Measurements from ENCODE around the gene RUNX1.

RUNX1 gene

GRCh38 chr21:35023396-35024070, 25.6 kb downstream of the RUNX1 start:
- Histone ChIP-seq H3K27me3 (ENCODE audit: insufficient read depth, low read depth, severe bottlenecking) (peaks cover 99% of the 10 kb centered on the region), H3K36me3 (no peaks in the 10 kb centered on the region), H3K4me3 (ENCODE audit: low read depth, low read length) (no peak overlapping the region), H3K27ac (no peak overlapping the region), H3K9me3 (ENCODE audit: severe bottlenecking) (no peaks in the 10 kb centered on the region)
- no peak for TF ChIP-seq CTCF (IDR thresholded peaks at IDR 0.05; ENCODE audit: low read depth, low read length)
- no peak for DNase-seq

- Histone ChIP-seq H3K27ac (no peak overlapping the region), H3K4me3 (ENCODE audit: low read depth, low read length) (no peak overlapping the region), H3K27me3 (ENCODE audit: insufficient read depth, low read depth, severe bottlenecking) (peaks cover 96% of the 10 kb centered on the region), H3K9me3 (ENCODE audit: severe bottlenecking) (no peaks in the 10 kb centered on the region), H3K36me3 (no peaks in the 10 kb centered on the region)
- no peak for TF ChIP-seq CTCF (IDR thresholded peaks at IDR 0.05; ENCODE audit: low read depth, low read length)
- no peak for DNase-seq
Observed at GRCh38 chr21:35021546-35021945, 27.6 kb downstream of the RUNX1 start.

- no peak overlapping the region for H3K4me3 ChIP-seq (ENCODE audit: low read depth, low read length)
- H3K27ac ChIP-seq: no peak overlapping the region
Observed at GRCh38 chr21:35020902-35021301, 28.2 kb downstream of the RUNX1 start.

GRCh38 chr21:35020436-35020835, 28.7 kb downstream of the RUNX1 start:
- Histone ChIP-seq H3K27ac (no peak overlapping the region), H3K4me3 (ENCODE audit: low read depth, low read length) (no peak overlapping the region), H3K36me3 (no peaks in the 10 kb centered on the region), H3K9me3 (ENCODE audit: severe bottlenecking) (peaks cover 3% of the 10 kb centered on the region), H3K27me3 (ENCODE audit: insufficient read depth, low read depth, severe bottlenecking) (peaks cover 96% of the 10 kb centered on the region)
- no peak for DNase-seq
- TF ChIP-seq CTCF (IDR thresholded peaks at IDR 0.05; ENCODE audit: low read depth, low read length): no peak

More at GRCh38 chr21:35020902-35021301, 28.2 kb downstream of the RUNX1 start:
- Histone ChIP-seq H3K27me3 (ENCODE audit: insufficient read depth, low read depth, severe bottlenecking) (peaks cover 96% of the 10 kb centered on the region), H3K9me3 (ENCODE audit: severe bottlenecking) (no peaks in the 10 kb centered on the region), H3K36me3 (no peaks in the 10 kb centered on the region)
- DNase-seq: no peak
- no peak for TF ChIP-seq CTCF (IDR thresholded peaks at IDR 0.05; ENCODE audit: low read depth, low read length)

- H3K4me3 ChIP-seq (ENCODE audit: low read depth, low read length): no peak overlapping the region
- no peak for TF ChIP-seq CTCF (IDR thresholded peaks at IDR 0.05; ENCODE audit: low read depth, low read length)
- no peak for DNase-seq
- H3K9me3 ChIP-seq (ENCODE audit: severe bottlenecking): peaks cover 3% of the 10 kb centered on the region
- no peak overlapping the region for H3K27ac ChIP-seq
- no peaks in the 10 kb centered on the region for H3K36me3 ChIP-seq
- peaks cover 95% of the 10 kb centered on the region for H3K27me3 ChIP-seq (ENCODE audit: insufficient read depth, low read depth, severe bottlenecking)
Observed at GRCh38 chr21:35019631-35020032, 29.5 kb downstream of the RUNX1 start.

GRCh38 chr21:35017256-35017655, 31.8 kb downstream of the RUNX1 start:
- Histone ChIP-seq H3K36me3 (no peaks in the 10 kb centered on the region), H3K27ac (no peak overlapping the region), H3K9me3 (ENCODE audit: severe bottlenecking) (peaks cover 3% of the 10 kb centered on the region), H3K4me3 (ENCODE audit: low read depth, low read length) (no peak overlapping the region), H3K27me3 (ENCODE audit: insufficient read depth, low read depth, severe bottlenecking) (peaks cover 91% of the 10 kb centered on the region)
- TF ChIP-seq CTCF (IDR thresholded peaks at IDR 0.05; ENCODE audit: low read depth, low read length): no peak
- DNase-seq: no peak
